Gastroesophageal sphincter (tissue), 3 donors: Measurements from ENCODE around the gene ALDH1L1.

ENCODE experiments used
- CTCF ChIP-seq, 4 experiments: fragments of 200-600 bp in 2 of 4; fragments of 450-650 bp in 2 of 4; sonication (generic) in 1 of 4; IDR thresholded peaks; one replicate each; pipeline ENCODE4 v1.5.1; 2017 to 2019; ENCODE audit warnings: antibody characterized with exemption in 4 of 4, mild to moderate bottlenecking in 2 of 4, moderate library complexity in 2 of 4
- EP300 ChIP-seq: sonication (generic); formaldehyde crosslinking; IDR thresholded peaks from one replicate; pipeline ENCODE4 v1.6.1; 2017; ENCODE audit warnings: antibody characterized with exemption, mild to moderate bottlenecking

- no peak for TF ChIP-seq CTCF (IDR thresholded peaks at IDR 0.05)
- TF ChIP-seq EP300: no peak
These were observed 44.8 kb downstream of the ALDH1L1 start for GRCh38 chr3:126135406-126136076.
